Panc1 (cell line): ENCODE results near the gene ZBTB7C. TPM values are rescaled to one million over a fixed set of nuclear protein-coding genes. Genes with fewer than 3 reads are reported as not detected.

ENCODE experiments used
- ATAC-seq: fragments of 200-7000 bp; cut with Tn5 transposase; 2 replicates; pipeline ENCODE4 v1.9.1; 2020; ENCODE audit warnings: mild to moderate bottlenecking, moderate library complexity
- BruUV-seq: library from RNA; stranded (reverse); fragments of 400-500 nt; replicated peaks from 2 replicates; lab custom pipeline; 2021; lab: Mats Ljungman, UMichigan
- CTCF ChIA-PET: fragments of 300-600 bp; sonication (Branson Sonifier 250); formaldehyde crosslinking; loops from one replicate; lab custom pipeline; 2022; ENCODE audit warnings: antibody characterized with exemption; lab: Charles Lee
- POLR2A ChIA-PET: fragments of 300-600 bp; sonication (Branson Sonifier 250); formaldehyde crosslinking; loops from one replicate; lab custom pipeline; 2022; ENCODE audit warnings: antibody characterized with exemption; lab: Charles Lee
- DNase-seq: peaks from one replicate; pipeline ENCODE4 v3.0.0-alpha.2; 2010; ENCODE audit warnings: low read depth, low spot score
- H3K27ac ChIP-seq: 2 replicates; pipeline ENCODE4 v1.5.1; 2011; ENCODE audit warnings: mild to moderate bottlenecking, low read length, inconsistent platforms
- H3K27me3 ChIP-seq: fragments of 200-500 bp; sonication (Bioruptor generic); 2 replicates; pipeline ENCODE4 v1.6.0; 2014; ENCODE audit warnings: low read length, inconsistent platforms; ENCODE audit not compliant: control insufficient read depth, insufficient read depth
- H3K36me3 ChIP-seq: fragments of 200-500 bp; sonication (Bioruptor generic); 2 replicates; pipeline ENCODE4 v1.5.1; 2014; ENCODE audit warnings: inconsistent platforms, mild to moderate bottlenecking, low read length, moderate library complexity; ENCODE audit not compliant: control insufficient read depth, insufficient read depth
- H3K4me1 ChIP-seq: 2 replicates; pipeline ENCODE4 v1.5.1; 2011; ENCODE audit warnings: inconsistent platforms, mild to moderate bottlenecking, low read length, moderate library complexity; ENCODE audit not compliant: control insufficient read depth, insufficient read depth
- H3K4me3 ChIP-seq, 2 experiments: 2 replicates each; pipeline ENCODE4 v1.5.1; 2011 to 2012; ENCODE audit warnings: low read depth in 2 of 2, low read length in 2 of 2, mild to moderate bottlenecking in 2 of 2, inconsistent platforms in 1 of 2, moderate library complexity in 1 of 2
- H3K9me3 ChIP-seq: fragments of 200-500 bp; sonication (Bioruptor generic); 2 replicates; pipeline ENCODE4 v1.5.1; 2014; ENCODE audit warnings: low read depth, mild to moderate bottlenecking, inconsistent platforms, low read length, moderate library complexity; ENCODE audit not compliant: control insufficient read depth, insufficient read depth
- CTCF ChIP-seq: fragments of 450-650 bp; IDR thresholded peaks from 2 replicates; pipeline ENCODE4 v1.5.1; 2017; ENCODE audit warnings: mild to moderate bottlenecking
- POLR2AphosphoS5 ChIP-seq: IDR thresholded peaks from 2 replicates; pipeline ENCODE4 v1.6.1; 2012; ENCODE audit warnings: mild to moderate bottlenecking, low read depth, low read length, moderate library complexity
- REST ChIP-seq, 2 experiments: IDR thresholded peaks; 2 replicates each; pipeline ENCODE4 v1.6.1; 2011 to 2012; ENCODE audit warnings: low read depth in 2 of 2, control low read depth in 1 of 2, low read length in 1 of 2, mild to moderate bottlenecking in 1 of 2, moderate library complexity in 1 of 2; ENCODE audit not compliant: insufficient read depth in 1 of 2
- SIN3A ChIP-seq: IDR thresholded peaks from 2 replicates; pipeline ENCODE4 v1.6.1; 2012; ENCODE audit warnings: low read depth, mild to moderate bottlenecking, low read length, moderate library complexity, borderline replicate concordance; ENCODE audit not compliant: insufficient read depth
- TCF7L2 ChIP-seq: IDR thresholded peaks from 2 replicates; pipeline ENCODE4 v1.6.1; 2011; ENCODE audit warnings: mild to moderate bottlenecking, low read depth, low read length, inconsistent platforms
- in situ Hi-C: cut with HindIII; loops from 2 replicates; pipeline ENCODE4 v1.10.0; 2016; ENCODE audit warnings: low sequenced_read_pairs, low pct_unique_long_range_greater_than_20kb
- intact Hi-C: fragments of 100-400 bp; cut with micrococcal nuclease; formaldehyde crosslinking; loops from one replicate; pipeline ENCODE4 v1.10.0; 2022; ENCODE audit not compliant: unreplicated experiment
- total RNA-seq: library from RNA; stranded (reverse); gene quantifications from one replicate; pipeline ENCODE4 v1.2.1, GENCODE V29; 2021; ENCODE audit not compliant: unreplicated experiment

The ZBTB7C gene
- total RNA-seq, 1 experiment from 2014 or later = 0.03 TPM

GRCh38 chr18:47995654-47996053, 413.5 kb downstream of the ZBTB7C start:
- BruUV-seq = no TSS peak
- Histone ChIP-seq H3K9me3 (no peaks in the 10 kb centered on the region), H3K27me3 (no peaks in the 10 kb centered on the region), H3K4me3 (no peak overlapping the region), H3K27ac (no peak overlapping the region), H3K4me1 (no peaks in the 10 kb centered on the region), H3K36me3 (no peaks in the 10 kb centered on the region)
- DNase-seq (no peak), ATAC-seq (no peak)
- TF ChIP-seq POLR2AphosphoS5 = no peak
- no peak for TF ChIP-seq SIN3A
- TF ChIP-seq CTCF = no peak
- TF ChIP-seq TCF7L2 = no peak
- no peak for TF ChIP-seq REST (IDR thresholded peaks at IDR 0.05; ENCODE audit: insufficient read depth in 1 of 2, low read depth in 2 of 2, low read length in 1 of 2)
- in situ Hi-C loops = no loop called here
- intact Hi-C loops = no loop called here
- POLR2A ChIA-PET = no interaction called here
- CTCF ChIA-PET = no interaction called here

- intact Hi-C loops (no loop called here), in situ Hi-C loops (no loop called here)
- Histone ChIP-seq H3K27me3 (no peaks in the 10 kb centered on the region), H3K4me3 (no peak overlapping the region), H3K4me1 (no peaks in the 10 kb centered on the region), H3K36me3 (no peaks in the 10 kb centered on the region), H3K9me3 (no peaks in the 10 kb centered on the region), H3K27ac (no peak overlapping the region)
- DNase-seq (no peak), ATAC-seq (no peak)
- no TSS peak for BruUV-seq
- TF ChIP-seq SIN3A (no peak), CTCF (no peak), TCF7L2 (no peak), POLR2AphosphoS5 (no peak), REST (IDR thresholded peaks at IDR 0.05; ENCODE audit: insufficient read depth in 1 of 2, low read depth in 2 of 2, low read length in 1 of 2) (no peak)
- ChIA-PET POLR2A (no interaction called here), CTCF (no interaction called here)
Measured at GRCh38 chr18:47993409-47993808, 415.8 kb downstream of the ZBTB7C start.
